Measurements from ENCODE around the gene SNAPC4.
"Not testable (repeated sequence)": the region's sequence is repeated elsewhere in the genome, so short reads cannot be mapped to it uniquely, and the experiment has no call there.

Gene SNAPC4

GRCh38 chr9:136352682-136353081 lies 47.3 kb downstream of the SNAPC4 start:
- no peak for DNase-seq

GRCh38 chr9:136351868-136352267 lies 48.1 kb downstream of the SNAPC4 start:
- not testable (repeated sequence) for DNase-seq

DNA sequence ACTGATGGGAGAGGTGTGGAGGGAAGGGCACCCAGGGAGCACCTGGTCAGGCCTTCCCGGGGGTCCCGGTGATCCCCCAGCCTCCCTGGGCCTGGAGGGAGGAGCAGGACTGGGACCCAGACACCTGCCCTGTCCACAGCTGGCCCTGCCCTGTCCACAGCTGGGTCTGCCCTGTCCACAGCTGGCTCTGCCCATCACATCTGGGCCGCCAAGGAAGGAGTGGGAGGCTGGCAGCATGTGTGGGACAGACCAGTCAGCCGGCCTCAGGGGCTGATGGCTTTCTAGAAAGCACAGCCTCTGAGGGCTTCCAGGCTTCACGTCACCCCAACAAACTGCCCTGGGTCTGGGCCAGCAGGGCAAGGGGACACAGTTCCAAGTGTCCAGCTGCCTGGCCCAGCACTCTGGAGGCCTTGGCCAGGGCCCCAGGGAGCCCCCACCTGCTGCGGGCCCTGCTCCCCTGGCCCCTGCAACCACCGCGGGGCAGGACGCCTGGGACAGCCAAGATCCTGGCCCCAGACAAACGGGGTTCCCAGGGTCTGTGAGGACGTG lies 48.6 kb downstream of the SNAPC4 start:
- no peak for DNase-seq

All from GF-D8 (cell line).